COLO668 (cell line): Measurements from ENCODE around the gene HRH1.
"Not testable (repeated sequence)": the region's sequence is repeated elsewhere in the genome, so short reads cannot be mapped to it uniquely, and the experiment has no call there.

Source experiments
- DNase-seq: peaks from one replicate; lab custom pipeline; 2025; ENCODE audit not compliant: unreplicated experiment; lab: John Stamatoyannopoulos, UW

Gene HRH1

DNA sequence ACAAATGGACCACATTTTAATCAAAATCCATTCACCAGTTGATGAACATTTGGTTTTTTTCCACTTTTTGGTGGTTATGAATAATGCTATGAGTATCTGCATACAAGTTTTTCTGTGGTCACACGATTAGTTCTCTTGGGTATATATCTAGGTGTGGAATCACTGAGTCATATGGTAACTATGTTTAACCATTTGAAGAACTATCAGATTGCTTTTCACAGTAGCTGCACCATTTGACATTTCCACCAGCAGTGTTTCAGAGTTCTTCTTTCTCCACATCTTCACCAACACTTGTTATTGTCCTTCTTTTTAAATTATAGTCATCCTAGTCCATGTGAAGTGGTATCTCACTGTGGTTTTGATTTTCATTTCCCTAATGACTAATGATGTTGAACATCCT is 84.6 kb downstream of the HRH1 start:
- DNase-seq = no peak

DNA sequence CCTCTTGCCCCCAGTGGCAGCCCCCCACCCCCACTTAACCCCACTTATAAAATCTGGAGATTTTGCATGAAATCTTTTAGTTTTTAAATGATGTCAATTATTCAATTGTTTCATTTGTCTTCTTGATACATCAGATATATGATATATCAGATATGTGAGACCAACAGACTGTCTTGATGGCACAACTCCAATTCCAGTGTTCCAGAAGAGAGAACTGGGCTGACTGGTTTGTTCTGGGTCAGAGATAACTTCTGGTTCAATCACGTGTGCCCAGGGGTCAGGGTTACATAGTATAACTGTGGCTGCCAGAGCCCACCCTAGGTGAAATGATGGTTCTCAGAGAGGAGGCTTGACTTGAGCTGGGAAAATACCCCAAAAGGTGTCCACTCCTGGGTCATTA is 85.5 kb downstream of the HRH1 start:
- DNase-seq = no peak

DNA sequence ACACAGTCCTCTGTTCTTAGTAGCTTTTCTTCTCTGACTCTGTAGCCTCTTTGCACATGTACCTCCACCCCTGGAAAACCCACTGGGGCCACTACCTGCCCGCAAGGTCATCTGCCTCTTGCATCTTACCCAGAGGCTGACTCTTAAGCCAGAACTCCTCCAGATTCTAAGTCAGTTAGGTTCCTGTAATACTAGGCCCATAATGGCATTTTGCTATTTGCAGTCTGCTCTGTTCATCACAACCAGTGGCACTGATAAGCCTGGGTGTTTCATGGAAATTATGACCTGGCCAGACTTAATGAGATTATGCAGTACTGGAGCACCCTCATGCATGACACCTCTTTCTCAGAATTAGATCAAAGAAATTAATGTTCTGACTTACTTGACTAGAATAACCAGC is 86.2 kb downstream of the HRH1 start:
- DNase-seq = no peak

DNA sequence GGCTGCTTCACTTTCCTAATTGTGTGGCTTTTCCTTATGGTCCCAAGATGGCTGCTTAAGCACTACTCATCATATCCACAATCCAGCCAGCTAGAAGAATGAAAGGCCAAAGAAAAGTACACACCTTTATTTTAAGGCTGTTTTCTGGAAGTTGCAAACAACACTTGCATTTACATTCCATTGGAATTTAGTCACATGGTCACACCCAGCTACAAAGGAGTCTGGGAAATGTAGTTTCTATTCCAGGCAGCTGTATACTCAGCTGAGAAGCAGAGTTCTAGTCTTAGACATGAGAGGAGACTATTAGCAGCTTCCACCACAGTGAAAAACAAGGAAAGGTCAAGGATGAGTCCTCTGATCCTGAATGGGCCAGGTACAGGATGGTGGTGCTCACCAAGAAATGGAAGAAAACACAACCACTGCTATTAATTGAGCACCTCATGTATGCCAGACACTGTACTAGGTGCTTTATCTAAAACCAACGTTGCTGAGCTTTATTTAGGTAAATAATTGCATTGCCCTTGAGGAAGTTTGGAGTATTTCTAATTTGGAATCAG is 89.9 kb downstream of the HRH1 start:
- no peak for DNase-seq

DNA sequence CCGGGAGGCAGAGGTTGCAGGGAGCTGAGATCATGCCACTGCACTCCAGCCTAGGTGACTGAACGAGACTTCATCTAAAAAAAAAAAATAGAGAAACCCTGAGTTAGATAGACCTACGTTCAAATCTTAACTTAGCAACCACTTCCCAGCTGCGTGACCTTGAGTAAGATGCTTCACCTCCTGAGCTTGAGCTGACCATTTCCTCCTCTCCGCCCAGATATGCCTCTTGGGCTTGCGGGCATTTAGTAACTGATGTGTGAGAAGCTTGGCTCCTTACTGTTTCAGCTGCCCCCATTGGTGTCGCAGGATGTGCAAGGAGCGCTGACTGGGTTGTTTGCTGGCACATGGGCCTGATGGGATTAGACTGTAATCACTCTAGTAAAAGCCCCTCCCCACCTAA is 91.0 kb downstream of the HRH1 start:
- DNase-seq = no peak

DNA sequence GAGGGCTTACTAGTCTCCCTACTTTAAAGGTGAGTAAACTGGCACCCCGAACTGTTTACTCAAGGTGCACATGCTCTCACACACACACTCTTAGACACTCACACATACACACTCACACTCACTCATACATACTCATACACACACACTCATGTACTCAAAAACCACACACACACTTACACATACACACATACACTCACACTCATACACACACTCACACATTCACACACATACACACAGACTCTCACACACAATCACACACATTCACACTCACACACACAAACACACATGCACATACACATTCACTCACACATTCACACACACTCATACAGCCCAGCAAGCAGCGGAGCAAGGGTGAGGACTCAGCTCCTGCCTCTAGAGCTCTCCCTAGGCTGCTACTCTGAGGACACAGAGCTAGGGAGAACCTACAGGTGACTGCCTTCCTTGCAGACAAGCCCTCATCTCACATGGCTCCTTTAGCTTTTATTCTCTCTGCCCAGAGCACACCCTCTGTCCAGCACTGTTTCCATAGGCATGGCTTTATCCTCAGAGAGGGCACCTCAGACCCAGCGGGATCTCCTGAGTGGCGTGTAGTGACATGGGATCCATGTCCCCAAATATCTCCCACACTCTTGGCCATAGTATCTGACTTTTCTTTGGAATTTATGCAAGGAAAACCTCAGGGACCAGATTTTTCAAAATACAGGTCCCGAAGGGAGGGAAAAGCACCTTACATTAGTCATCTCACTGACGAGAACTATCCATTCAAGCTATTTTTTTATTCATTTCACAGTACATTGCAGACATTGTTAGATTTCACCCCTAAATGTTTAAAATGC is 91.8 kb downstream of the HRH1 start:
- no peak for DNase-seq

DNA sequence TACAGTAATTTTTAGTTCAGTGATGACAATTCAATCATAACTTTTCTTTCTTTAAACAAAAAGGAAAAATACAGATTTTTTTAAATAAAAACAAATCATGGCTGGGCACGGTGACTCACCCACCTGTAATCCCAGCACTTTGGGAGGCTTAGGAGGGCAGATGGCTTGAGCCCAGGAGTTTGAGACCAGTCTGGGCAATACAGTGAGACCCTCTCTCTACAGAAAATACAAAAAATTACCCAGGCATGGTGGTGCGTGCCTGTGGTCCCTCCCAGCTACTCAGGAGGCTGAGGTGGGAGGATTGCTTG is 92.3 kb downstream of the HRH1 start:
- DNase-seq = no peak

DNA sequence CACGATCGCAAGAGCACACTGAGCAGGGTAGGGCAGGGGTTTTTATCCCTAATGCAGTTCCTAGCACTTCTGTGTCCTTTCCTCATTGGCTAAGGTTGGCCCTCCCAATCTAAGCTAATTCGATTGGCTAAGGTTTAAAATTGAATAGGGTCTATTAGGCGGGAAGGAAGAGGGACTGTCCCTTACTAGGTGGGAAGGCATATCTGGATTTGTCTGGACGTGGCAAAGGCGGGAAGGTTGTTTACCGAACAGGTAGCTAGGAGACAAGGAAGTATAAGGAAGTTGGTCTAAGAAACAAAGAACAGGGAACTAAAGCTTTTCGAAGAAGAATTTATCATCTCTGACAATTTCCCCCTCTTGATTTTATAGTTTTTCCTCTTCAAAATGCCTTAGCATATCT is 93.1 kb downstream of the HRH1 start:
- no peak for DNase-seq

DNA sequence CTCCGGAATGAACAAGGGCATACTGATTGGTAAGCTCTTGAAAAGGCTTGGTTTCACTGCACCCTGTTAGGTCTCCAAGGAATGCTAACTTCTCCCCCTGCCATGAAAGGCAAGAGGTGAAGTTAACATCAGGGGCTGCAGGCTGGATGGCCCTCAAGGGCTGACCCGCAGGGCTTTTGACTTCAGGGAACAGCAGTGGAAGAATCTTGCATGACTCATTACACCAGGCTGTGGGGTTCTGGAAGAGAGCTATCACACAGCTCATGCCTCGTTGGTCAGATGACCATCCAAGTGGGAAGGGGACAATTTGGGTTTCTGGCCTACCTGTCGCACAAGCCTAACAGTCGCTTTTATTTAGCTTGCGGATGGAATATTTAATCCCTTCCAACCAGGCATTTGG is 94.3 kb downstream of the HRH1 start:
- DNase-seq = no peak

DNA sequence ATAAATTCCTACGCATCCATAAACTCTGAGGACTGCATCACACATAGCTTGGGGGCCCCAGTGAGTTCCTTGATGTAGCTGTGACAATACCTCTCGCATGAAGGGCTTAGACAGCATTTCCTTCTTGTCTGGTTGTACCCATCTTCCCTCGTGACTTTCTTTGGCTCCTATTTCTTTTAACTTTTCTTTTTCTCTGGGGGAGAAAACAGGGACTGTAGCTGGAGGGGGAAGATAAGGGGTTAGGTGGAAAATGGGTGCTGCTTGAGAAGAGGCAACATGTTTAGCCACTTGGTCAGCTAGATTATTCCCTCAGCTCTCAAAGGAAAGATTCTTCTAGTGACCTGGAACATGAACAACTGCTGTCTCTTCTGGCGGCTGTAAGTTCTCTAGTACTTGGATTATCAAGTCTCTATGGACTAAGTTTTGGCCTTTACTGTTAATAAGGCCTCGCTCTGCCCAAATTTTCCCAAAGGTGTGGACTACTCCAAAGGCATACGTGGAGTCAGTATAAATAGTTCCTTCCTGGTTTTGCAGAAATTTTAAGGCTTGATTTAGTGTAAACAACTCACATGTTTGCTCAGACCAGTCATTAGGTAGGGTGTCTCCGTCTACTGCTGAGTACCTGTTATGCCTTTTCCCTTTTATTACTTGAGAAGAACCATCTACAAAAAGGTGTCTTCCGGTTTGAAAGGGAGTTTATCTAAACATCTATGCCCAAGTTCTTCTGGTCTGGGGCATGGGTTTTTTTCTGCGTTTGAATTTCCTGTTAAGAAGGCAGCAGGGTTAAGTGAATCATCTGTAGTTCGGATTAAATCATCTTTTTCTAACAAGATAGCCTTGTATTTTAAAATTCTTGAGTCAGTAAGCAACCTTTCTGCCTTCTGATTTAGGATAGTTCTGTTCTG is 96.9 kb downstream of the HRH1 start:
- DNase-seq = no peak

DNA sequence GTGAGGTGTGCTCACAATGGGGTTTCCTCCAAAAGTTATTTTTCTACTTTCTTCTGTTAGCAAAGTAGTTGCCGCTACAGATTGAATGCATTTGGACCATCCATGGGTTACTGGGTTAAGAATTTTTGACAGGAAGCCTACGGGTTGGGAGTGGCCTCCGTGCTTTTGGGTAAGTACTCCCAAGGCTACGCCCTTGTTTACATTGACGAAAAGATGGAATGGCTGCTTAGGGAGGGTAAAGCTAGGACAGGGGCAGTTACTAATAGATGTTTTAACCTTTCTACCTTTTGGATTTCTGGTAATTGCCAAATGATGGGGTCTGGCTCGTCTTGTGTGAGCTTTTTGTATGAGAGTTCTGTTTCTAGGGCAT is 97.5 kb downstream of the HRH1 start:
- DNase-seq = no peak

DNA sequence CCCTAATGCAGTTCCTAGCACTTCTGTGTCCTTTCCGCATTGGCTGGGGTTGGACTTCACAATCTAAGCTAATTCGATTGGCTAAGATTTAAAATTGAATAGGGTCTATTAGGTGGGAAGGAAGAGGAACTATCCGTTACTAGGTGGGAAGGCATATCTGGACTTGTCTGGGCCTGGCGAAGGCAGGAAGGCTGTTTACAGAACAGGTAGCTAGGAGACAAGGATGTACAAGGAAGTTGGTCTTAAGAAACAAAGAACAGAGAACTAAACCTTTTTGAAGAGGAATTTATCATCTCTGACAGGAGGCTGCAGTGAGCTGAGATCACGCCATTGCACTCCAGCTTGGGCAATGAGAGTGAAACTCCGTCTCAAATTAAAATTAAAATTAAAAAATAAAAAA is 100.6 kb downstream of the HRH1 start:
- no peak for DNase-seq

DNA sequence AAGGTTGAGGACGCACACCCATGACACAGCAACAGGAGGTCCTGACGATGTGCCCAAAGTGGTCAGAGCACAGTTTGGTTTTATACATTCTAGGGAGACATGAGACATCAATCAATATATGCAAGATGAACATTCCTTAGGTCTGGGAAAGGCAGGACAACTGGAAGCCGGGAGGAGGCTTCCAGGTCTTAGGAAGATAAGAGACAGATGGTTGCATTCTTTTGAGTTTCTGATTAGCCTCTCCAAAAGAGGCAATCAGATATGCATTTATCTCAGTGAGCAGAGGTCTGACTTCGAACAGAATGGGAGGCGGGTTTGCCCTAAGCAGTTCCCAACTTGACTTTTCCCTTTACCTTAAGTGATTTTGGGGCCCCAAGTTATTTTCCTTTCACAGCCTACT is 101.2 kb downstream of the HRH1 start:
- DNase-seq = not testable (repeated sequence)

DNA sequence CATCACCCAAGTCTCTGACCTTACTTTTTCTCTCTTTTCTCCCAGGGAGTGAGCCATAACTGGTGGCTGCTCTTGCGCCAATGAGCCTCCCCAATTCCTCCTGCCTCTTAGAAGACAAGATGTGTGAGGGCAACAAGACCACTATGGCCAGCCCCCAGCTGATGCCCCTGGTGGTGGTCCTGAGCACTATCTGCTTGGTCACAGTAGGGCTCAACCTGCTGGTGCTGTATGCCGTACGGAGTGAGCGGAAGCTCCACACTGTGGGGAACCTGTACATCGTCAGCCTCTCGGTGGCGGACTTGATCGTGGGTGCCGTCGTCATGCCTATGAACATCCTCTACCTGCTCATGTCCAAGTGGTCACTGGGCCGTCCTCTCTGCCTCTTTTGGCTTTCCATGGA is 104.7 kb downstream of the HRH1 start:
- no peak for DNase-seq

DNA sequence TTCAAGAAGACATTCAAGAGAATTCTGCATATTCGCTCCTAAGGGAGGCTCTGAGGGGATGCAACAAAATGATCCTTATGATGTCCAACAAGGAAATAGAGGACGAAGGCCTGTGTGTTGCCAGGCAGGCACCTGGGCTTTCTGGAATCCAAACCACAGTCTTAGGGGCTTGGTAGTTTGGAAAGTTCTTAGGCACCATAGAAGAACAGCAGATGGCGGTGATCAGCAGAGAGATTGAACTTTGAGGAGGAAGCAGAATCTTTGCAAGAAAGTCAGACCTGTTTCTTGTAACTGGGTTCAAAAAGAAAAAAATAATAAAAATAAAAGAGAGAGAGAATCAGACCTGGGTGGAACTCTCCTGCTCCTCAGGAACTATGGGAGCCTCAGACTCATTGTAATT is 106.2 kb downstream of the HRH1 start:
- no peak for DNase-seq

DNA sequence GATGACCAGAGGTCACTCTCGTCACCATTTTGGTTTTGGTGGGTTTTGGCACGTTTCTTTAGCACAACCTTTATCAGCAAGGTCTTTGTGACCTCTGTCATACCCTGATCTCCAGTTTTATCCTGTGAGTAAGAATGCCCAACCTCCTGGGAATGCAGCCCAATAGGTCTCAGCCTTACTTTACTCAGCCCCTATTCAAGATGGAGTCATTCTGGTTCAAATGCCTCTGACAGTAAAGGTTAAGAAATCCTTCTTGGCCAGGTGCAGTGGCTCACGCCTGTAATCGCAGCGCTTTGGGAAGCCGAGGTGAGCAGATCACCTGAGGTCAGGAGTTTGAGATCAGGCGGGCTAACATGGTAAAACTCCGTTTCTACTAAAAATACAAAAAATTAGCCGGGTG is 114.7 kb downstream of the HRH1 start:
- DNase-seq = no peak

DNA sequence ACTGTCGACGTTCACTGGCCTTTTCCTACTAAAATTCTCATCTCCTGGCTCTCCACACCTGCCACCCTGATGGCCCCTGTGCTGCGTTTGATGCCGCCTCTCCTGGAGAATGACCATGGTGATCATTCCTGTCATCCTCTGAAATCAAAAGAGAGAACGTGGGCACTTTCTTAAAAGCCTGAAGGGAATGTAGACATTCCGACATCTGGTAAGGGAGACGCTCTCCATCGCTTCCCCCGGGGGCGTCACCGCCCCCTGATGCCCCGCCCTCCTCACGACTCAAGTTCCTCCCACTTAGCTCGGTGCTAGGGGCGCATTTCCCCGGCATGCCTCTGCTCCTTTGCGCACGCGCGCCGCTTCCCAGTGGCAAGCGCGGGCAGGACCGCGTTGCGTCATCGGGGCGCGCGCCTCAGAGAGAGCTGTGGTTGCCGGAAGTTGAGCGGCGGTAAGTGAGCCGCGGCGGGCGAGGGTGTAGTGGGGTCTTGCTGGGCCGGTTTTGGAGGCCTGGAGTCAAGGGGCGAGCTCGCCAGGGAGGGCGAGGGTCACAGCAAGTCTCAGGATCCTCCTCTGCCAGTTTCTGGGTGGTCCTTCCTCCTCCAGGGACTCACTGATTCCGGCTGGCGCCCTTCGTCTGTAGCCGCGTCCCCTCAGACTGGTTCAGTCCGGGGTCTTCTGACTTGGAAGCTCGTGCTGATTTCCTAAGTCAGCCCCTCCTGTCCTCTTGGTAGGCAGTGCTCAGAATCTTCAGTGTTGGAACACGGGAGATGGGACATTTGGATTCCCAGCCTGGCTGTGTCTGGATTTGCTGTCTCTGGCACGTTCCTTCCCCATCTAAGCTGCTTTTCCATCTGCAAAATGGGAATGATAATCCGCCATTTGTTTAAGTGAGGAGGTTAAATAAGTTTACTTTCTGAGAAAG is 118.0 kb downstream of the HRH1 start, which contains the start of gene ATG7:
Gene ATG7, plus strand, starts transcription at position 412 of the 919 bp plus-strand sequence. CDS start 26,299 bp downstream, outside the sequence.
- peak; percentile 95 for DNase-seq

DNA sequence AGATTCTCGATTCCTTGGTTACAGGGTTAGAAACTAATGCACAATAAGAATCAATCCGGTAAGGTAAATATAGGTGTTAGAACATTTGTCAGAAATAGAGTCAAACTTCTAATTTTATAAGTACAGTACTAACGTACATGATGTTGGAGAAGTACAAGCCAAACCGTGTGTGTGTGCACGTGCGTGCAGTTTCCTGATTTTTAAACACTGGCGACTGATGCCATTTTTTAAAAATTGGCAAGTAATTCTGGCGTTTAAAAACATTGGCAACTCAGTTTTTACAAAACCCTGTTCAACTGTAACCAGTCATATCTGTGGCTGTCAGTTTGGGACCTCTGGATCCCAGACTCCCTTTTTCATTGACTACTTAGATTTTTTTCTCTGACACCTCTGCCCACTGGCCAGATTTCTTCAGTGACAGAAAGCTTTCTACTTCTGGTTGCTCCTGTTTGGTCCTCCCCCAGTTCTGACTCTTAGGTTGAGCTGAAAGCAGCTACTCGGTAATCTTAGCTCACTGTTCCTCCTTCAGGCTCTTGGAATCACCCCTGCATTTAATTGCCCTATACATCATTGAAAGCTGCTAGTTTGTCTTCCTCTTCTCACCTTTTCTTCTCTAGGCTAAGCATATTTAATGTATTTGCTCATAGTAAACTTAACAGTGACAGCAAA is 118.7 kb downstream of the HRH1 start:
- no peak for DNase-seq

DNA sequence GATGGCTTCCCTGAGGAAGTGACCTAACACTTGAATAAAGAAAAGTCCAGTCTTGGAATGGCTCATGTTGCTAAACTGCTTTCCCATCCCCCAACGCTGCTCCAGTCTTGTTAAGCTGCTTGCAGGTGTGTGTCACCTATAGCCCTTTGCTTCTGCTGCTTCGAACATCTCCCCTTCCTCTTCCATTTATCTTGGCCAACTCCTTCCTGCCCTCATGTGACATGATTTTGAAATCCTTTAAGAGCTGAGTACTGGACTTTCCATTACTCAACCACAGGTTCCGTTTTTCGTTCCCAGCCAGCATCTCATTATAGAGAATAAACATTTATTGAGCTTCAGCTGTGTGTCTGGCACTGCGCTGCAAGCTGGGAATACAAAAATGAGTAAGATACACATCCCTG is 119.6 kb downstream of the HRH1 start:
- no peak for DNase-seq

DNA sequence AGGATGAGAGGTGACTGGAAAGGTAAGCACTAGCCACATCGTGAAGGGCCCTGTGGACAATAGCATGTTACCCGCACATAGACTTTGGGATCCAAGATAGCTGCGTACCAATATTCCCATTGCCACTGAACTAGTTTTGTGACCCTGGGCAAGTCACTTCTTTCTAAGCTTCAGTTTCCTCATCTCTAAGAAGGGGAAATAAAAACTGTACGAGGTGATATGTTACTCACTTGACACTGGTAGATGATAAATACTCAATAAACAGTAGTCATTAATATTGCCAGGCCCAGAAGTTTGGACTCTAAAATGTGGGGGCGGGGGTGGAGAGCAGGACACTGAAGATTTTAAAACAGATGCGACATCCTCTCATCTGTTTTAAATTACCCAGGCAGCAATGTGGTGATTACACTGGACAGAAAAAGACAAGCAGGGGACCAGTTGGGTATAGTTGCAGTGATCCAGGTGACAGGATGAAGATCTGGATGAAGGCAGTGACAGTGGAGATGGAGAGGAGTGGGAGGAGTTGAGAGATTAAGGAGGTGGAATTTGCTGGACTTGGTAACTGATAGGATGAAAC is 120.4 kb downstream of the HRH1 start:
- DNase-seq = no peak
